ENCODE data around the gene ITGA1.

Gene ITGA1

GRCh38 chr5:52875827-52876226, 88.1 kb downstream of the ITGA1 start:
- no peak for DNase-seq

- no peak for DNase-seq
Observed at GRCh38 chr5:52876456-52876855, 88.7 kb downstream of the ITGA1 start.

- no peak for DNase-seq
Observed at GRCh38 chr5:52878656-52879055, 90.9 kb downstream of the ITGA1 start.

GRCh38 chr5:52880541-52880940, 92.8 kb downstream of the ITGA1 start:
- no peak for DNase-seq

GRCh38 chr5:52881468-52881867, 93.8 kb downstream of the ITGA1 start:
- DNase-seq = no peak

GRCh38 chr5:52883110-52883509, 95.4 kb downstream of the ITGA1 start:
- DNase-seq = no peak

- DNase-seq = no peak
Observed at GRCh38 chr5:52884453-52884852, 96.7 kb downstream of the ITGA1 start.

GRCh38 chr5:52885614-52886013, 97.9 kb downstream of the ITGA1 start:
- DNase-seq = no peak

- no peak for DNase-seq
Observed at GRCh38 chr5:52886206-52886605, 98.5 kb downstream of the ITGA1 start.

- DNase-seq = no peak
Observed at GRCh38 chr5:52887066-52887465, 99.3 kb downstream of the ITGA1 start.

- DNase-seq = no peak
Observed at GRCh38 chr5:52888363-52888762, 100.6 kb downstream of the ITGA1 start.

GRCh38 chr5:52892242-52892878, 104.6 kb downstream of the ITGA1 start:
- DNase-seq = no peak

GRCh38 chr5:52893105-52893504, 105.4 kb downstream of the ITGA1 start:
- no peak for DNase-seq

- DNase-seq = no peak
Observed at GRCh38 chr5:52893863-52894262, 106.1 kb downstream of the ITGA1 start.

GRCh38 chr5:52894451-52894850, 106.7 kb downstream of the ITGA1 start:
- DNase-seq = no peak

- no peak for DNase-seq
Observed at GRCh38 chr5:52895075-52895474, 107.4 kb downstream of the ITGA1 start.

GRCh38 chr5:52895572-52896413, 108.1 kb downstream of the ITGA1 start:
- no peak for DNase-seq

GRCh38 chr5:52896534-52897237, 109.0 kb downstream of the ITGA1 start:
- no peak for DNase-seq

- DNase-seq = no peak
Observed at GRCh38 chr5:52897238-52897614, 109.5 kb downstream of the ITGA1 start.

- no peak for DNase-seq
Observed at GRCh38 chr5:52898961-52899680, 111.4 kb downstream of the ITGA1 start.

- no peak for DNase-seq
Observed at GRCh38 chr5:52903142-52903541, 115.4 kb downstream of the ITGA1 start.

GRCh38 chr5:52906343-52906742, 118.6 kb downstream of the ITGA1 start:
- DNase-seq = no peak

GRCh38 chr5:52906845-52907244, 119.1 kb downstream of the ITGA1 start:
- no peak for DNase-seq

All from activated CD4-positive, alpha-beta T cell treated with anti-CD3 and anti-CD28 coated beads for 1 hour (primary cell).